T-helper 1 cell (primary cell): ENCODE results near the gene CENPX.

Experiments
- DNase-seq, 5 donors: peaks; one replicate each; pipeline ENCODE4 v3.0.0-alpha.2; 2012 to 2020
- total RNA-seq, 4 donors: gene quantifications; one replicate each; lab custom pipeline; 2026; lab: John Stamatoyannopoulos, UW

The CENPX gene
- 5.6 to 8.5 (median 8.1) reads per million in 4 donors for total RNA-seq

- DNase-seq = peak in 1 of 5 donors; percentile 27
Observed at GRCh38 chr17:82022310-82022980, at the start of gene CENPX. Gene CENPX (minus strand): TSS chr17:82022878. CDS start chr17:82022861, 17 bp downstream.

GRCh38 chr17:82070611-82071010, 47.9 kb upstream of the CENPX start:
- no peak for DNase-seq

GRCh38 chr17:82065638-82066303, 43.1 kb upstream of the CENPX start, which contains the start of gene DUS1L:
Gene DUS1L (minus strand): TSS chr17:82065804. CDS start chr17:82065059, 745 bp downstream.
- DNase-seq = peak; percentile 47 to 76 (median 60)

GRCh38 chr17:82065193-82065637, 42.5 kb upstream of the CENPX start:
- DNase-seq = peak in 2 of 5 donors; percentile 17 to 21

GRCh38 chr17:82064433-82065192, 41.9 kb upstream of the CENPX start:
- DNase-seq = peak in 2 of 5 donors; percentile 3 to 4

GRCh38 chr17:82063424-82064415, 41.0 kb upstream of the CENPX start:
- DNase-seq = peak in 1 of 5 donors; percentile 3

GRCh38 chr17:82062984-82063368, 40.3 kb upstream of the CENPX start:
- DNase-seq = no peak

- DNase-seq = no peak
Observed at GRCh38 chr17:82062076-82062983, 39.7 kb upstream of the CENPX start.

GRCh38 chr17:82061047-82061925, 38.6 kb upstream of the CENPX start:
- DNase-seq = no peak

- no peak for DNase-seq
Observed at GRCh38 chr17:82060614-82061013, 37.9 kb upstream of the CENPX start.

- DNase-seq = no peak
Observed at GRCh38 chr17:82060001-82060380, 37.3 kb upstream of the CENPX start.

GRCh38 chr17:82059272-82060000, 36.8 kb upstream of the CENPX start:
- DNase-seq = no peak

- DNase-seq = no peak
Observed at GRCh38 chr17:82058855-82059249, 36.2 kb upstream of the CENPX start.

- no peak for DNase-seq
Observed at GRCh38 chr17:82058230-82058854, 35.7 kb upstream of the CENPX start.

- DNase-seq = no peak
Observed at GRCh38 chr17:82056729-82057621, 34.3 kb upstream of the CENPX start.

- DNase-seq = no peak
Observed at GRCh38 chr17:82055965-82056728, 33.5 kb upstream of the CENPX start.
